ENCODE data around the gene NHSL2.

DNA sequence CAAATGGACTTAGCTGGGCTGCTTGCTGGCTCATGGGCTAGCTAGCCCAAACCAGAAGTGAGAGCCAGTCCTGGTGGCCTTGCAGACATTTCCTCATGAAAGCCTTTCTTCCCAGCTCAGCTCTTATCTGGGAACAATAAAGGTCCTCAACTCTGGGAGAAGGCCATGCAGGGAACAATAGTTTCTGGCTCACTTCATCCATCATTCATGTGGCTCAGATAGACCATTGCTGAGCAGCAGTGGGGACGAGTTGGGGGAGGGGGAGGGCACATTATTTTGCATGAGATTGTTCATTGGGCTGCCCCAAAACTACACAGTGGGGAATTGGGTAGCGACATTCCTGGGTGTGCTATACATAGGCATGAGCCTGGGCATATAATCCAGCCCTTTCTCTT, 47.6 kb downstream of the NHSL2 start:
- TF ChIP-seq, protein P1, sequence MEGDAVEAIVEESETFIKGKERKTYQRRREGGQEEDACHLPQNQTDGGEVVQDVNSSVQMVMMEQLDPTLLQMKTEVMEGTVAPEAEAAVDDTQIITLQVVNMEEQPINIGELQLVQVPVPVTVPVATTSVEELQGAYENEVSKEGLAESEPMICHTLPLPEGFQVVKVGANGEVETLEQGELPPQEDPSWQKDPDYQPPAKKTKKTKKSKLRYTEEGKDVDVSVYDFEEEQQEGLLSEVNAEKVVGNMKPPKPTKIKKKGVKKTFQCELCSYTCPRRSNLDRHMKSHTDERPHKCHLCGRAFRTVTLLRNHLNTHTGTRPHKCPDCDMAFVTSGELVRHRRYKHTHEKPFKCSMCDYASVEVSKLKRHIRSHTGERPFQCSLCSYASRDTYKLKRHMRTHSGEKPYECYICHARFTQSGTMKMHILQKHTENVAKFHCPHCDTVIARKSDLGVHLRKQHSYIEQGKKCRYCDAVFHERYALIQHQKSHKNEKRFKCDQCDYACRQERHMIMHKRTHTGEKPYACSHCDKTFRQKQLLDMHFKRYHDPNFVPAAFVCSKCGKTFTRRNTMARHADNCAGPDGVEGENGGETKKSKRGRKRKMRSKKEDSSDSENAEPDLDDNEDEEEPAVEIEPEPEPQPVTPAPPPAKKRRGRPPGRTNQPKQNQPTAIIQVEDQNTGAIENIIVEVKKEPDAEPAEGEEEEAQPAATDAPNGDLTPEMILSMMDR (IDR thresholded peaks at IDR 0.05) = no peak
- TF ChIP-seq POLR2AphosphoS5 (IDR thresholded peaks at IDR 0.05) = no peak
- no peak for TF ChIP-seq POLR2A (IDR thresholded peaks at IDR 0.05)
